NCI-H187 (cell line): ENCODE measurements around the gene UROS.

ENCODE experiments used
- DNase-seq, 2 experiments: peaks; one replicate each; lab custom pipeline; 2025; lab: John Stamatoyannopoulos, UW

The UROS gene

DNA sequence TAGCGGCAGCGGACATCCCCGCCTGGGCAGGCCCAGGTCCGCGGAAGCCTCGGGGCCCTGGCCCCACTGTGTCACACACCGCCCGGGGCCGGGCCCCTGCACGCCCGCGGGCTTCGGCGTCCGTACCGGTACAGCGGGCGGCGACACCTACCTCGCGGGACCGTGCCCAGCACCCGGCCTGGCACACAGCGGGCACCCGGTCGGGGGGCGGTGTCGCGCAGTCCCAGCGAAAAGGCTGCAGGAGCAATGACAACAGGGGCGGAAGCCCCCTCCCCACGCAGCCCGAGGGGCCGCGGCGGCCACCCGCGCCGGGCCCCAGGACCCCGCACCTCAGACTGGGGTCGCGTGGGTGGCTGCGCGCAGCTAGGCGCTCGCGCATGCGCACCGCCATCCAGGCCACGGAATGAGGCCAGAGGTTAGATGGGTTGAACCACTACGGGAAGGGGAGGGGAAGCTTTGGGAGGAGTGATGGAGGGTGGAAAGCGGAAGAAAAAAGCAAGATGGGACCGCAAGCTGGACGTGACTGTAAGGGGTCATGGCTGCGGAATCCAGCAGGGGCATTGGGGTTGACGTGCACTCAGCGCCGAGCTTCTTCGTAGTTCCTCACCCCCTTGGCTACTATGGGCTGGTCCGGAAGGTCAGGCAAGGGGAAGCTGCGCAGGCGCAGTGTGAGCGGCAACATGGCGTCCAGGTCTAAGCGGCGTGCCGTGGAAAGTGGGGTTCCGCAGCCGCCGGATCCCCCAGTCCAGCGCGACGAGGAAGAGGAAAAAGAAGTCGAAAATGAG lies at the start of gene UROS, which contains the start of gene BCCIP:
Gene UROS, minus strand, starts transcription at position 381 of the 785 bp plus-strand sequence. CDS start 6,759 bp downstream, outside the sequence.
Gene BCCIP, plus strand, starts transcription at position 669 of the 785 bp plus-strand sequence. Its CDS starts 12 bp downstream, at position 681.
- peak; percentile 74 to 89 for DNase-seq

DNA sequence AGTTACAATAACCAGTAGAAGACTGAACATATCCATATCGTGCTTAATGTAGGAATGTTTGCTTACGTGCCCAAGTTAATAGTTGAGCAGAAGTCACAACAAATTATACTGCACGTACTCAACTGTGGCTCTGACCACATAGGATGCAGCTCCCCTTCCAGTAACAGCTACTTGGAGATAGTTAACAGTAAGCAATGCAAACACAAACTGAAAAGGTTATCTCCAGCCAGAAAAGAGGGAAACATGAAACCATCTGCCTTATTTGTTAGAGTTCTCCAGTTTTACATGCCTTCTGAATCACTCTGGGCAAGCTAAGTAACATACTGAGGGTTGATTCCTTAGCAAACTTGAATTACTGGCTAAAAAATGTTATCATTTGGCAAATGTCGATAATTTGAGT lies 48.3 kb upstream of the UROS start:
- no peak for DNase-seq

DNA sequence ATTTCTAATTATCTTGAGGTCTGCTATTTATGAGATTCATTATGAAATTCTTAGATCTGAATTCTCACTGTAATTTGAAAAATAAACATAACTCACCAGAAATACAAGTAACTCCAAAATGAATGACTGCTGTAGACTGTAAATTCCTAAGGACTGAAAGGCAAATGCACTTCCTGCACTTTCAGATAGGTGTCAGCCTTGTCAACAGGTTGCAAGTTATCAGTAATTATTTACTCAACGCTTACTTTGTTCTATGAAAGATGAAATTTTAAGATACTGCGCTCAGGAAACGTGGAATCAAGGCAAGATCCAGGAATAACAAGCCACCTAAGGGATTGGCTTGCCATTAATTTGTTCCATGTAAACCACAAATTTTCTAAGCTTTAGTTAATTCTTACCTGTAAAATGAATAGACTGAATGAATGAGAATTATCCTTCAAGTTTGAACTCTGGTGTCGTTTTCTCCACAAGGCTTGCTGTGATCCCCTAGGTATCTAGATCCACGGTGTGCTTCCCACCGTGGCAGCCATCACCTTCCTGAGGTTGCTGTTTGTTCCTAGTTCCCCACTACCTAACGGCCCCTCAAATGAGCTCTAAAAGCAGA lies 45.4 kb upstream of the UROS start:
- no peak for DNase-seq

DNA sequence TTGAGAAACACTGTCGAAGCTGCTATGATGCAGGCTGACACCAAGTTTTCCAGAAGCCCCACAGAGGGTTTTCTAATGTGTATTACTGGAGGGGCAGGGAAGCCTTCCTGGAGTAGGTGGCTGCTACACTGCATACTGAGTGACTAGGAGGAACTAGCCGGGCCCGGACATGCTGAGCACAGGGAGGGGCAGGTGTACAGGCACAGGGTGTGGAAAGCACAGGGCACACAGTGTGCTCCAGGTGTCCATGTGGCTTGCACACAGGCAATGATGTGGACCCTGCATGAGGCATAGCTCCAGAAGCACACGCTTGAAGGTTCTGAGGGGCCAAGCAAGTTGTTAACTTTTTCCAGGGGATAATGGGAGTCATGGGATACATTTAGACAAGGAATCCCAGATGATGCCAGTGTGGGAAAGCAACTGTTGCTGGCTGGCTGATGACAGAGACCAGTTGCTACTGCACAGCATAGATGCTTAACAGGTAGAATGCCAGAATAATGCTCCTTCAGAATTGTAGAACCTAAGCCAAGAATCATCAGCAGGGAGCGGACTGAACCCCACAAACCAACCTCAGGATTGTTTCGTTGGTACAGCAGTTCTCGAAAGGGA lies 43.5 kb upstream of the UROS start:
- no peak for DNase-seq

DNA sequence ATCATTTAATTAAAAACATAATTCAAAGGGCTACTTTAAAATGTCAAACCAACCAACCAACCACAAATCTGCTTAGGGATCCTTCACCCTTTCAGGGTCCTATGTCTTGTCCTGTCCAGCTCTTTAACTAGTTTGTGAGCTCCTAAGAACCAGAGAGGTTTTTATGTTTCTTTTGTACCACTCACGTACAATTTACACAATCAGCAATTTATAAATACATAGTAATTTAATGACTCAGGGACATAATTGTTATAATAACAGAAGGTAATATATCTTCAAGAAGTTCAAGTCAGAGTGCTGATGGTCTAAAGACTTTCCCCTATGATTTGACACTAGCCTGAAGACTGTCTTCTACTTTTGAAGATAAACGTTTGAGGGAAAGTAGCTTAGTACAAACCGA lies 42.1 kb upstream of the UROS start:
- no peak for DNase-seq

DNA sequence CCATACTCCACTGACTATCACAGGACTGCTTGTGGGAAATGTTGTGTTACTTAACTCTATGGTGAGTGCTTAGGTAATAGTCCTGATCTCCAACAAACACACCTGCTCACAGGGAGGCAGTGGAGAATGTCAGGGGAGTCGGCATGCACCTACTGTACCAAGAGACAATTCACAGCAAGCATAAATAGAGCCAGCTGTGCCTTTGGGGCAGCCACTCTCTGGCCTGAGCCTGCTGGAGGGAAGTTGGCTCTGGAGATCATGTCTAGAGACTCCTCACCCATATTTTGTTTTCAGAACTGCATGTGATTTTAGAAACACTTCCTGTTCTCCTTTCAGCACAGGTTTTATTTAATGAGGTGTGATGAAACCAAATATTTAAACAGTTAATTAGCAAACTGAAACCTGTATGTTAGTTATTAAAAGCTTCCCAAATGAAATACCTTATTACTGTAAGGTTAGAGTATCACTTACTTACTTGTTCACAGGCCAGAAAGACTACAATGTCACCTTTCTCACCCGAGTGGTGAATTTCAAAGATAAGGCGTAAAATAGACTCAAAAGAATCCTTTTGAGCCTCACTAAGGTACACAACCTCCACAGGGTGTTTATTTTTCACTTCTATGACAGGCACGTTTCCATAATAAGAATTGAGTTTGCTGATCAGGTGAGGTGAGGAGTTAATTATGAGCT lies 36.2 kb upstream of the UROS start:
- no peak for DNase-seq

DNA sequence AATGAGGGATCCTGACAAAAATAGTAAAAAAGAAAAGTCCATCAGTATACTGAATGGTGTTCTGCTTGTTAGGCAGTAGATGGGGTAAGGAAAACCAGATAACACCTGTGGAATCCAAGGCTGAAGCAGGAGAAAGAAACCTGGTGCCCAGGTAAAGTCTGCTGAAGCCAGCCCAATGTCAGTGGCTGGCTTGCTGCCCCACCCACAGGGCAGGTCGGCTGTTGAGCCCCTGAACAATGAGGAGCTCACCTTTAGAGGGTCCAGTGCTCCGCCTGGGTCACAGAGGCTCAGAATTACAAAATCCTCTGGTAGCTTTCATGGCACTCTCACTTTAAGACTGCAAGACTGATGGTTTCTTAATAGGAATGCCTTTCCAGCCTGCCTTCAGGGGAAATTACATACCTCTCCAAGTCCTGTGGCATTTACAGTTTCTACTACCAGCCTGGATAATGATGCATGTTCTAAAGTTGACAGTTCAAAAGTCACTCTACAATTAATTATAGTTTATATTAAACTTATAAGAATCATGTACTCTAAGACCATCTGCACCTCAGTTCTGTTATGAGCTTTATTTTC lies 34.2 kb upstream of the UROS start:
- no peak for DNase-seq

DNA sequence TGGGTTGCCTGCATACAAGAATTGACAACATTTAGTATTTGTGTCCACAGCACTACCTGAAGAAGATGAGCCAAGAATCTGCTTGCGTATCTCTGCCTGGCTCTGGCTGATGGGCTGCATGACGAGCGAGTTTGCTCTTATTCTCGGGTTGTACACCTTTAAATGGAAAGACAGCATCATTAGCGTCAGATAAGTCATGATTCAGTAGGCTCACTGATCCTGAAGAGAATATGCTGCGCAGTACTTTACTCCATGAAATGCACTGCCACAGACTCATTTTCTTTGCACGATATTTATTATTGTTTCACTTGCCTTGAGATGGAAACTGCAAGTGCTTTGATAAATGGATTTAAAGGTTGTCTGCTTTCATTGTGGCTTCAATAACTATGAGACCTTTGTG lies 29.4 kb upstream of the UROS start:
- DNase-seq, result no peak

DNA sequence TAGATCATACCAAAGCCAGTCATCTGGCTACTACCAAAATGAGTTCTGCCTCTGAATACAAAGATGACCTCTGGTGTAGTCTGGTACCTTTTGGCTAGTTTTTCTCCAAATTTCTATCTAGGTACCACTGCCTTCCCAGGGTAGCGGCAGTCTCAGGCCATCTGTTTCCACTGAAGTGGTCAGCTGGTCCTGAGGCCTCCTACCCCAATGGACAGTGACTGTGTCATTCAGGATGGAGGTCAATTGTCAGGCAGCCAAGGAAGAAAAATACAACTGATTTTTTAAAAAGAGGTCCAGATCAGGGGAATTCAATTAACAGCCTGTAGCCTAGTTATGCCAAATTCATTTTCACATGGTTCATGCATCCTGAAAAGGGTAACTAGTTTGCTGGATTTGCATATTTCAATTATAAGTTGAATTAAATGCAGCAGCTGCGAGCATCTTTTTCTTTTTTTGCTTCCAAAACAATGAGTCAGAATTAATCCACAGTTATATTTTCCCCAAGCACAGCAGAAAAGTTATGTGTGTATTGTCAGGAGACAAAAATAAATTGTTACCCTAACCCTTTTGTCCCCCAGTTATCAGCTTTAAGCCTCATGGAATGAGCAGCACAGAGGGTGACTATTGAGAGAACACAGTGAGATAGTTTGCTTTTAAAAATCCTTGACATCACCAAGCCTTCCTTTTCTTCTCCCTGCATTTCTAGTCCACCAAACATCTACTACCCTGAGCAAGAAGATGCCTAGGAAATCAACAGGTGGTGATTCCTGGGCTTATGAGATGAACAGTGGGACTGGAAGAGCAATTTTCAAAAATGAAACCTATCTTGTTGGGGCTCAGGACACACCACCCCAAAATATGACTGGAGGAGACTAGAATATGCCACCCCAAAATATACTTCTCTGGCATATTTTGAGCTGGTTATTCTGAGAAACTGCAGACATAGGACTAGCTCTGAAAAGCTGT lies 28.0 kb upstream of the UROS start:
- DNase-seq, result no peak

DNA sequence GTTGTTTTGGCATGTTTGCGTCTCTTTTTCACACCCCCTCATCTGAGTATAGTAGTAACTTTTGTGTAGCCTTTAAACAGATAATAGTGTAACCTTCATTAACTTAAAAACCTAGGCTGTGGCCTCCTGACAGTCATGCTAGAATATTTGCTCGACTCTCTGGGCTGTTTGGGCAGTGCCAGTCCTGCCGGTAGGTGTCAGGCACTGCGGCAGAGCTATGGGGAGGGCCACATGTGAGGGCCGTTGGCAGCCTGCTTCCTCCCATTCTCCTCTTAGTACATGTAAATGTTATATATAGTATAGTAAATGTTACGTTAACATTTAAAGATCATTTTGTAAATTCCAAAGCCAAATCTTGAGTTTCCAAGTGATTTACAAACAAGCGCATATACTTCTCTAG lies 26.4 kb upstream of the UROS start:
- DNase-seq, result no peak

DNA sequence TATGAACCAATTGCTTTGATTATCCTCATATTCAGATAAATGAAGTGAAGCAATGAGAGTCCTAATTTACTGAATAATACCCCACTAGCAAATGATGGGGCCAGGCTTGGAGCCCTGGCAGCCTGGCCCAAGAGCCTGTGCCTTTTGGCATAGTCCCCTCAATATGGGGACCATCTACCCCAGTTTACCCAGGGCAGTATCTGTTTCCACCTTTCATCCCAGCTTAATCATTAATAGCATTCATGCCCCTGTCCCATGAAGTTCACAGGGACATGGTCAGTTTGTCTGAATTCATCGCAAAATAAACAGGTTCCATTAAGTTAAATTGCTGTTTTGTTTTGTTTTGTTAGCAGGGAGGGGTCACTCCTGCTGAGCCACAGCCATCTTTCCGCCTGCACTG lies 25.8 kb upstream of the UROS start:
- DNase-seq, result no peak

DNA sequence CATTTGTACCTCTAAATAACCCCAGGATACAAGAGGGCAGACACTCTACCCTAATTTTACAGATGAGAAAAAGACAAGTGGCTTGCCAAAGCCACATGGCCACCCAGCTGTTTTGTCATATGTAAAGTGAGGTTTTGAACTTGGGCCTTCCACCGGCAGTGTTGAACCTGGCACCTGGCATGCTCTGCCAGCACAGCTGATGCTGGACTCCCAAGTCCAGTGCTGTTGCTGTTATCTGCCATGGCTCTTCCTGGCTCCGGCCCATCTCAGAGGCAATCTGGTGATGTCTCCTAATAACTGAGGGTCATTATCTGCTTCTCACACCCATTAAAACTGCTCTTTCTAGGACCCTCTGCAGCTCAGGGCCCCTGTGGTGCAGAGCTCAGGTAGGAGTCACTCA lies 25.3 kb upstream of the UROS start:
- no peak for DNase-seq

DNA sequence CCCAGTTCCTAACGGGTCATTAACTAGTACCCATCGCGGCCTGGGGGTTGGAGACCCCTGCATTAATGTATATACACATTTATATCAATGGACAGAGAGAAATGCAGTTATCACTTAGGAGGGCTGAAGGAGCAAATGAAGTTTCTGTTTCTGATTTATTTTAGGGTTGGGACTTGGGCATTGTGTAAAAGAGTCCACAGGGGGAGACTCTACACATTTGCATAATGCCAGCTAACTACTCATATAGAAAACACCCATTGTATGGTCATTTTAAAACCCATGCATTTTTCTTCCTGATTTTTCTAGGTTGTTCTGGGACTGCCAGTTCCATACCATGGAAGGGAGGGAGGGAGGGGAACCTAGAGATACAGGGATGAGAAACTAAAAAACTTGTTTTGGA lies 23.8 kb upstream of the UROS start:
- DNase-seq, result no peak

DNA sequence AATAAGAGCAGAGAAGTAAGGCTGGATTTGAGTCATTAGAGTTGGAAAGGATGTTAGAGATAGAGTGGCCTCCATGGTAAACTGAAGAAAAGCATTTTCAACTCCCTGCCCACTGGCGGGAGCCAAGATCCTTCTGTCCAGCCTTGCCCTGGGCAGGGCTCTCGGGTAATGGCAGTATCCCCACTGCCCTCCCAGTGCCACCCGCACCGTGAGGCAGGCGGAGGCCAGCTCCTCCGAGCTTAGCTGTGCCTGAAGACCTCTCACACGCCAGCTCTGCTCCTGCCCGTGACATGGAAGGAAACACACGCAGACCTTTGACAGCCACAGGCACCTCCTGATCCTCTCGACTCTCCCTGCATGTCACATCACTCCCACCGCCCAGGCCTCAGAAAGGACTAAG lies 22.6 kb upstream of the UROS start:
- DNase-seq, result no peak

DNA sequence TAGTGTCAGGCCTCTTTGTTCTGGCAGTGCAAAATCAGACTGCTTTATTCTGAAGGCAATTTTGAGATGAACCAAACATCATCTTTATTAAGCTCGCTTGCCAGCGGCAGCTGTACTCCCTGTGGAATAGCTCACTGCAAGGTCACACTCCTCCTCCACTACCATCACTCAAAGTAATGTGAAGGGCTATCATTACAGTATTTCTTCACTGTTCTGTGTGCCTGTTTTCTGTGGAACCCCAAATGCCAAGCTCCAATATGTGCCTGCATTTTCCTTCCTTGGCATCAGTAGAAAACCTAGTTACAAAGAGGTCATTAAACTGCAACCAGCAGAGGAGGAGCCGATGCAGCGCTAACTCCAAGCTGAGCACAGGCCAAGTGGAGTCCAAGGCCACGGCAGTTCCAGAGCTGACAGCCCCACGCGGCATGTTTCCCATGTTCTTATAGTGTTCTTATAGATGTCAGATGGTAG lies 21.7 kb upstream of the UROS start:
- DNase-seq, result no peak

DNA sequence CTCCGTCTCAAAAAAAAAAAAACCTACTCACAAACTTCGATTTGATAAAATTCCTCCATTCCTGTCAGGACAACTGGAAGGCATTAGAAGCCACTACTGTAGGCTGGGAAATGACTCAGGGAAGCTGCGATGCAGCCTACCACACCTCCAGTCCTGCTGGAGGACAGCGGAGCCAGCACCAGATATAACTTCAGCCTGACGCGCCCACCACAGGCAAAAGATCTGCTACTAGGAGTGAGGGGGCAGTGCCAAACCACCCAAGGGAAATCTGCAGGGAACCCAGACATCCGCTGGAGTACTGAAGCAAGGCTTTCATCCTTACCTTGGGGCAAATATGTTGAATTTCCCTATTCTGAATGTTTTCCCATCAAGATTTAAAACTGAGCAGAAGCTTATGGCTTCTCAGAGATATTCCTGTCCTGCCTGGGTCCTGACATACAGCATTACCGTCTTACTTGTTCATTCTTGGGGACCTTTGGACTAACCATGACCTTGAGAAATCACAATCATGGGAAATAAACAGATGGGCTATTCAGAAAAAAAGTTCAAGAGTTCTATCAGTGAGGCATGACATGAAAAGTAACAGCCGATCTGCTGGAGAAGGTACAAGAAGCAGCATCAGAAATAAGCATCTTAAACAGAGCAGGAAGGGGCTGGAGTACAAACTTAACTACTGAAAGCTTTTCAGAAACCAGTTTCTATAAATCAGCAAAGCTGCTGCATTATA lies 20.7 kb upstream of the UROS start:
- no peak for DNase-seq

DNA sequence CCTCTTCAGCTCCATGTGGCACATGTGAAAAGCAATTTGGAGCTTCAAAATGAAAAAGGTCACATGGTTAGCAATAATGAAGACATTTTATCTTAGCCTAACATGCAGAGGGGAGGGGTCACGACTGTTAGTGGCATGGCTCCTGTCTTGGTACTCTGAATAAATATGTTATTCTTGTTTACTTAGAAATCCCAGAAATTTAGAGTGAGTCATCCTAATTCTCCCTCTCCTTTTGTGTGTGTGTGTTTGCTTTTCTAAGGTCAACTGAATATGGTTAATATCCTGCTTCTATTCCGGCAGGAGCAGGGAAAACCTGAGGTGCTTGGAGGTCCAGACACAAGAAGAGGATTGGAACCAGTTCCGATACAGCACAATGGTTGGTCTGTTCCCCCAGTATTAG lies 17.9 kb upstream of the UROS start:
- DNase-seq, result no peak

DNA sequence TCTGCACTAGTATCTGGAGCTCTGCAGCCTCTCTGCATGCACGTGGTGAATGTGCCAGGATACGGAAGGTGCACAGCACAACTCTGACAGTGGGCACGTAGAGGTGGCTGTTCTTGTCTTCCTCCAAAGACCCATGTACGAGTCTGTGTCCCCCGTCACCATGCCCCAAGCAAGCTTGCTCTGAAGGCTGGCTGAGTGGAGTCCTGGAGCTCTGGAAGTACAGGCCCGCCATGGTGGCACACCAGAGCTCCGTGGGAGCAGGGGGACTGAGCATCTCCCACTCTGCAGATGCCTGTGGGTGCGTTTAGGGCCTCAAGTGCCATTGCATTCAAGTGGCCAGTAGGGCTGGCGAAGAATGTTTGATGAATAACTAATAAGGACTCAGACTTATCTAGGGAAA lies 17.3 kb upstream of the UROS start:
- no peak for DNase-seq

DNA sequence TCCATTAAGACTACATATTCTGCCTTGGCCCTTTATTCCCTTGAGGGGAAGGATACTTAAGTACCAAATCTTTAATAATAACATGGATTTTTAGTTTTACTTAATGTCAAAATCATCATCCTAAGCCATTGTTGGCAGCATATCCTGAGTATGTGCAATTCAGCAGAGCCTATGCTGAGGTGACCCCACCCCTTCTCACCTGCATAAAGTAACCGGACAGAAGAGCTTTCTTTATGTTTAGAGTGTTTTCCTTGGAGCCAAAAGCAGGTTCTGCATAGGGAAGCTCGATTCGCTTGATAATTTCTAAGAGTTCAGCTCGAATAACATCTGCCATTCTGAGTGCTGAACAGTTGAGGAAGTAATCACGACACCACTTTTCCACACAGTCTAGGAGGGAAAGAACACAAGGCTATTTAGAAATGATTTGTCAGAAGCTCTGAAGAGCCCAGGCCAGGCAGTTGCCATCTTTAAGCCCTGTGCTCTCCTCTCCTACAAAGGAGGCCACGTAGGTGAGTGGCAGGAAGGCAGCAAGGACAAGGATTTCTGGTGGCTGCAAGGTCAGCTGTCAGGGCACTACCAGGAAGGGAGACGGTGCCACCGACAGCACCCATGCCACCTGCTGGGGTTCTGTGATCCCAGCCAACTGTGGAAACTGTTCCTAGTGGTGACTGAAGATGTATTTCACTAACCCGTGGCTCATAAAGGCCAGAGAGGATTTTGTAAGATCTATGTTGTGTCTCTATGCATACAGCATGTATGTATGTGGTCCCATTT lies 15.9 kb upstream of the UROS start:
- peak; percentile 12 to 20 for DNase-seq

DNA sequence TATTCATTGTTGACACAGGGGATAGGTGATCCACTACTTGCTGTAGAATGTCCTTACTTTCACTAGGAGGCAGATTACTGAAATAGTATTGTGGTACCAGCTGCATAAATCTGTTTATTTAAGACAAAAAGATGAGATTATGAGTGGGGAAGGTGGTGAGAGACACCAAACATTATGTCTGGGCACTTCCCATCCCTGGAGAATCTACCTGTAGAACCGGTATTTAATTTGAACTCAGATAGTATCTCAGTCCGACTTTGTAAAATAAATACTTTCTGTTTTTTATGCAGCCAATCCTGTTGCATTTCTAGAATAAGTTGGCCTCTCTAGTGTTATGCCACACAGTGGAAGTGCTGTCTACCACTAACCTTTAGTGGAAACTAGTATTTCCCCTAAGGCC lies 13.7 kb upstream of the UROS start:
- DNase-seq, result no peak
